ENCODE measurements around the gene NR5A1. TPM values are rescaled to one million over a fixed set of nuclear protein-coding genes. Genes with fewer than 3 reads are reported as not detected.

NR5A1 gene
- total RNA-seq, 1 donor from 2014 or later = 1.2 TPM

GRCh38 chr9:124474151-124474550, 33.0 kb downstream of the NR5A1 start:
- Histone ChIP-seq H3K4me3 (no peak overlapping the region), H3K36me3 (no peaks in the 10 kb centered on the region), H3K4me1 (peaks cover 9% of the 10 kb centered on the region), H3K27me3 (no peaks in the 10 kb centered on the region), H3K27ac (no peak overlapping the region), H3K9me3 (no peaks in the 10 kb centered on the region)
- no peak for DNase-seq (ENCODE audit: extremely low spot score in 2 of 2)
- intact Hi-C loops (cut with DNase I) = no loop called here
- TF ChIP-seq CTCF (IDR thresholded peaks at IDR 0.05) = no peak
- no peak for TF ChIP-seq POLR2AphosphoS5 (IDR thresholded peaks at IDR 0.05; ENCODE audit: insufficient read depth in 1 of 2, low read depth in 1 of 2)
- no peak for TF ChIP-seq POLR2A (IDR thresholded peaks at IDR 0.05)

- intact Hi-C loops (cut with DNase I) = no loop called here
- no peak overlapping the region for H3K4me3 ChIP-seq
- no peak for DNase-seq (ENCODE audit: extremely low spot score in 2 of 2)
- TF ChIP-seq POLR2AphosphoS5 (IDR thresholded peaks at IDR 0.05; ENCODE audit: insufficient read depth in 1 of 2, low read depth in 1 of 2) = no peak
- TF ChIP-seq CTCF (IDR thresholded peaks at IDR 0.05) = no peak
- no peak for TF ChIP-seq POLR2A (IDR thresholded peaks at IDR 0.05)
- no peaks in the 10 kb centered on the region for H3K9me3 ChIP-seq
- peaks cover 9% of the 10 kb centered on the region for H3K4me1 ChIP-seq
- no peaks in the 10 kb centered on the region for H3K36me3 ChIP-seq
- no peaks in the 10 kb centered on the region for H3K27me3 ChIP-seq
- no peak overlapping the region for H3K27ac ChIP-seq
These were observed 33.9 kb downstream of the NR5A1 start for GRCh38 chr9:124473310-124473709.

GRCh38 chr9:124472770-124473169, 34.4 kb downstream of the NR5A1 start:
- intact Hi-C loops (cut with DNase I) = no loop called here
- no peaks in the 10 kb centered on the region for H3K27me3 ChIP-seq

GRCh38 chr9:124471761-124472160, 35.4 kb downstream of the NR5A1 start:
- H3K4me1 ChIP-seq = no peaks in the 10 kb centered on the region
- no peaks in the 10 kb centered on the region for H3K27me3 ChIP-seq
- DNase-seq (ENCODE audit: extremely low spot score in 2 of 2) = no peak
- H3K9me3 ChIP-seq = no peaks in the 10 kb centered on the region
- no peak overlapping the region for H3K27ac ChIP-seq
- no peaks in the 10 kb centered on the region for H3K36me3 ChIP-seq
- H3K4me3 ChIP-seq = no peak overlapping the region
- intact Hi-C loops (cut with DNase I) = no loop called here
- TF ChIP-seq POLR2AphosphoS5 (IDR thresholded peaks at IDR 0.05; ENCODE audit: insufficient read depth in 1 of 2, low read depth in 1 of 2) = no peak
- no peak for TF ChIP-seq POLR2A (IDR thresholded peaks at IDR 0.05)
- no peak for TF ChIP-seq CTCF (IDR thresholded peaks at IDR 0.05)

More at GRCh38 chr9:124472770-124473169, 34.4 kb downstream of the NR5A1 start:
- H3K27ac ChIP-seq = no peak overlapping the region
- H3K4me1 ChIP-seq = peaks cover 6% of the 10 kb centered on the region
- H3K9me3 ChIP-seq = no peaks in the 10 kb centered on the region
- no peak overlapping the region for H3K4me3 ChIP-seq
- no peaks in the 10 kb centered on the region for H3K36me3 ChIP-seq
- DNase-seq (ENCODE audit: extremely low spot score in 2 of 2) = no peak
- no peak for TF ChIP-seq POLR2A (IDR thresholded peaks at IDR 0.05)
- TF ChIP-seq CTCF (IDR thresholded peaks at IDR 0.05) = no peak
- no peak for TF ChIP-seq POLR2AphosphoS5 (IDR thresholded peaks at IDR 0.05; ENCODE audit: insufficient read depth in 1 of 2, low read depth in 1 of 2)

GRCh38 chr9:124470726-124471125, 36.5 kb downstream of the NR5A1 start:
- Histone ChIP-seq H3K27ac (no peak overlapping the region), H3K36me3 (no peaks in the 10 kb centered on the region), H3K4me3 (no peak overlapping the region), H3K4me1 (no peaks in the 10 kb centered on the region), H3K27me3 (no peaks in the 10 kb centered on the region), H3K9me3 (no peaks in the 10 kb centered on the region)
- TF ChIP-seq CTCF (IDR thresholded peaks at IDR 0.05) (no peak), POLR2AphosphoS5 (IDR thresholded peaks at IDR 0.05; ENCODE audit: insufficient read depth in 1 of 2, low read depth in 1 of 2) (no peak), POLR2A (IDR thresholded peaks at IDR 0.05) (no peak)
- intact Hi-C loops (cut with DNase I) = no loop called here
- no peak for DNase-seq (ENCODE audit: extremely low spot score in 2 of 2)

Data from vagina (tissue), 2 donors.